H1 (cell line): ENCODE data around the gene VAV2. TPM values are rescaled to one million over a fixed set of nuclear protein-coding genes. Genes with fewer than 3 reads are reported as not detected.

ENCODE experiments used
- ATF3 ChIP-seq: IDR thresholded peaks from 2 replicates; pipeline ENCODE4 v1.6.1; 2011; ENCODE audit warnings: low read depth, mild to moderate bottlenecking, low read length; ENCODE audit not compliant: insufficient read depth
- CTCF ChIP-seq, 3 experiments: IDR thresholded peaks; 1 replicate in 2 of 3; 2 replicates in 1 of 3; pipeline versions ENCODE4 v1.5.1 to v1.6.1; 2011; ENCODE audit warnings: low read length in 3 of 3, mild to moderate bottlenecking in 3 of 3, inconsistent platforms in 2 of 3, low read depth in 1 of 3, moderate library complexity in 1 of 3; ENCODE audit not compliant: insufficient read depth in 1 of 3; ENCODE audit errors: control extremely low read depth in 1 of 3
- ZNF274 ChIP-seq: IDR thresholded peaks from 2 replicates; pipeline ENCODE4 v1.7.0; 2012; ENCODE audit warnings: low read length, borderline replicate concordance; ENCODE audit errors: extremely low read depth
- polyA plus RNA-seq, 7 experiments: library from polyadenylated mRNA; depleted of rRNA in 3 of 7; stranded (reverse) in 5 of 7; unstranded in 2 of 7; fragments of >200 nt in 5 of 7; fragments of 200-250 nt in 2 of 7; gene quantifications; 1 replicate in 5 of 7; 2 replicates in 1 of 7; 4 replicates in 1 of 7; pipeline versions ENCODE4 v1.2.1 to v1.2.3, GENCODE V29; 2011 to 2013; ENCODE audit warnings: missing spikeins in 2 of 7, mixed read lengths in 2 of 7
- total RNA-seq: library from RNA; stranded (reverse); fragmentation: NEBNext Ultra II Directional; extraction: Animal tissue kit (Norgen Biotek cat#: 25700); gene quantifications from 2 replicates; pipeline ENCODE4 v1.2.1, GENCODE V29; 2021

The VAV2 gene
- total and polyA plus RNA-seq, 2 of the 8 experiments (the other 6 are each of a cell fraction or from before 2014, with no cell fraction given): 13.6 to 37.6 TPM

- TF ChIP-seq CTCF (IDR thresholded peaks at IDR 0.05; ENCODE audit: control extremely low read depth in 1 of 3, insufficient read depth in 1 of 3, low read depth in 1 of 3, low read length in 3 of 3) (no peak), ATF3 (no peak), ZNF274 (no peak)
Observed at GRCh38 chr9:133979921-133980863, 11.9 kb downstream of the VAV2 start (continued).
